GM21381 (cell line): ENCODE results near the gene FRS2.
"Not testable (repeated sequence)": the region's sequence is repeated elsewhere in the genome, so short reads cannot be mapped to it uniquely, and the experiment has no call there.

Source experiments
- ATAC-seq: cut with Tn5 transposase; IDR thresholded peaks from one replicate; pipeline ENCODE4 v1.9.1; 2021; ENCODE audit warnings: mild to moderate bottlenecking, moderate library complexity; ENCODE audit not compliant: unreplicated experiment

Gene FRS2

DNA sequence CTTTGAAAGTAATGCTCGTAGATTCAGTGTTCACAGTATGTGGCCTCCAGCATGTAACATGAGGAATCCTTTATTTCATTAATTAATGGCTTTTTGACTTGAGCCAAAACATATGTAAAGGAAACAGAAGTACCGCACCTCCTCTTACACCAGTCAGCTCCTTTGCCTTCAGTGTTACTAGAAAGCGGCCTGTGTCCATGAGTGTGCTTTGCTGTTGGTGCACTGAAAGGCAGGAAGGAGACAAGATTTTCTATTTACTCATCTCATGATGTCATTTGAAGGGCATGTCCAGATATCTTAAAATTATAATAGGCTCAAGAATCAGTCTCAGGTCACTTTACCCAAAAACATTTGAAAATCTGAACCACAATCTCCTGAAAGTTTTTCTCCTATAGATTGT is 105.2 kb downstream of the FRS2 start:
- no peak for ATAC-seq

GRCh38 chr12:69578283-69578682 is 108.1 kb downstream of the FRS2 start:
- ATAC-seq, result no peak

GRCh38 chr12:69579029-69579428 is 108.8 kb downstream of the FRS2 start:
- no peak for ATAC-seq

DNA sequence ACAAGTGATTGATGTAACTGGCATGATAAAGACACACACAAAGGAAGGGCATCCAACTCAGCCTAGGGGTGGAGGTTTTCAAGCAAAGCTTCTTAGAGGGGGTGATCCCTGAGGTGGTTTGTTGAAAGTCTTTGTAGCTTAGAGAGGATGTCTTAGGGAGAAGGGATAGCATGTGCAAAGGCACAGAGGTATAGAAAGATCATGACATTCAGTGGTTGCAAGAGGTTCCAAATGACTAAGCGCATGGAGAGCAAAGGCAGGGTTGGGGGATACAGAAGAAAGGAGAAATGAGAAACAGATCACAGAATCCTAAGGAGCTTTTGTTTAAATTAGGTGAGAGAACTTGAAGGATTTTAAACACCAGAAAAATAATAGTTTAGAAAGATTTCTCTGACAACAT is 109.9 kb downstream of the FRS2 start:
- ATAC-seq, result no peak

DNA sequence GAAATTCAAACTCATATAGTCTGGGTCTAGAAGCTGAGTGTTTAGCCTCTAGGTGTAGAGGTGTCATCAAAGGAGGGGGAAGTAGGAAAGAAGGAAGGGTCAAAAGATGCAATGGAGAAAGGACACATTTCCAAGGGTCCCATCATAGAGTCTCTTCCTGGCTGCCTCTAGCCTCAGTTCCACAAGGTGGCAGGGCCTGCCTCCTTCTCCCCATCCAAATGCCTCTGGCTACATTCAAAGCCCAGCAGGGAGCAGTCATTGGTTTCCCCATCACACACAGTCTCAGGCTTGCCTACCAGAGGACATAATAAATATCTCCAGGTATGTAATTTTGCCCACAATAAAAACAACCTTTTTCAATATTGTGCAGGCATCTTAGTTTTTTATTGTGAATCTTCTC is 113.0 kb downstream of the FRS2 start:
- ATAC-seq, result no peak

- peak; percentile 97 for ATAC-seq
Observed at GRCh38 chr12:69585189-69586062, 115.2 kb downstream of the FRS2 start, which contains the start of gene CCT2. Gene CCT2 (plus strand): TSS chr12:69585459. CDS start chr12:69585522, 63 bp downstream.

DNA sequence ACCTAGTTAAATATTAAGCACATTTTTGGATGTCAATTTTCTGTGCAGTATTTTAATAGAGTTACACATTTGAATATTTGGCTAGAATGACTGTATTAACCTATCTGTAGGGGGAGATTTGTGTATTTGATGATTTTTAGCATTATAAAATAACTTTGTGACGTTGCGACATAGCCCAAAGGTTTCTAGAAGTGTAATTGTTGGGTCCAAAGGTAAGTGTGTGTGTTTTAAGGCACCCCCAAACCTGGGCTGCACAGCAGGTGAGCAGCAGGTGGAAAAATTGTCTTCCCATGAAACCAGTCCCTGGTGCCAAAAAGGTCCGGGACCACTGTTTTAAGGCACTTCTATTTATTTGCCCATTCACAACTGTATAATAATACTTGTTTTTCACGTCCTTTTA is 118.3 kb downstream of the FRS2 start:
- ATAC-seq, result no peak

DNA sequence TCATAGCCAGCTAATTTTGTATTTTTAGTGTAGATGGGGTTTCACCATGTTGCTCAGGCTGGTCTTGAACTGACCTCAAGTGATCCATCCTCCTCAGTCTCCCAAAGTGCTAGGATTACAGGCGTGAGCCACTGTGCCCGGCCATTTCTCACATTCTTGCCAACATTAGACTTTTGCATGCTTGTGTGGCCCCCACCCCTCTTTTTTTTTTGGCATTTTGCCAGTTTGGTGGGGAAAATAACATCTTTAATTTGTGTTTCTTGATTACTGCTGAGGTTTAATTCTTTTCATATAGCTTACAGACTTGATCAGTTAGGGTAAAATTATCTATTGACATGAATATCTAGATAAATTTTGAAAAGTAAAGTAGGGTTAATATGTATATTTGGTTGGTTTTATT is 118.9 kb downstream of the FRS2 start:
- no peak for ATAC-seq

DNA sequence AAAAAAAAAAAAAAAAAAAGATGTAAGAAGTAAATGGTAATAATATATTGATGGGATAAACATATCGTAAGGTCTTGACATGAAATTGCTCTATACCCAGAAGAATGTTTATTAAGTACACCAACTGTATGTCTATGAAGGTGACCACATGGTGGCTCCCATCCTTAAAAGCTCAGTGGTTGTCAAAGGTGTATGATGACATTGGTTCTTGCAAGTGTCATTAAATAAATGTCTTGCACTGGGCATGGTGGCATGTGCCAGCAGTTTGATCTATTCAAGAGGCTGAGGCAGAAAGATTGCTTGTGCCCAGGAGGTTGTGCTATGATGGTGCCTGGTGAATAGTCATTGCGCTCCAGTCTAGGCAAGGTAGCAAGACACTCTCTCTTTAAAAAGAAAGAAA is 125.5 kb downstream of the FRS2 start:
- ATAC-seq, result no peak

DNA sequence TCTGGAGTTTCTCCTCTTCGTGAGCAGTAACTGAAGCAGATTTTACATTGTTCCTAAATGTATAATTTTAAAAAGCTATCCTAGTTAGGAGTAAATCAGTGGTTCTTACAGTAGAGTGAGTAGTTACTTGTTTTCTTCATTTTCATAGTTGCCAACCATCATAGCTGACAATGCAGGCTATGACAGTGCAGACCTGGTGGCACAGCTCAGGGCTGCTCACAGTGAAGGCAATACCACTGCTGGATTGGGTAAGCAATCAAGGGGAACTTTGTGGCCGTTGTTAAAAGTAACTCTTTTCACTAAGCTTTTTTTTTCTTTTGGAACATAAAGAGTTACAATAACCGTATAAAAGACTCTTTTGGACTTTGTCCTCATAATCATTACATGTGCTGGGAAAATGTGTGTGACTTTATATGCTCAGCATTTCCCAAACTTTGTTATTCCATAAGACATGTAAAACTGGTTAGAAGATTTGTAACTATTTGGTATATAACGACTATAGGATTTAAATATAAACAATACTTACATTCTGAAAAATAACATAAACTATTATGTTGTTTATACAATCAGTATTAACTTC is 128.1 kb downstream of the FRS2 start:
- ATAC-seq, result no peak

DNA sequence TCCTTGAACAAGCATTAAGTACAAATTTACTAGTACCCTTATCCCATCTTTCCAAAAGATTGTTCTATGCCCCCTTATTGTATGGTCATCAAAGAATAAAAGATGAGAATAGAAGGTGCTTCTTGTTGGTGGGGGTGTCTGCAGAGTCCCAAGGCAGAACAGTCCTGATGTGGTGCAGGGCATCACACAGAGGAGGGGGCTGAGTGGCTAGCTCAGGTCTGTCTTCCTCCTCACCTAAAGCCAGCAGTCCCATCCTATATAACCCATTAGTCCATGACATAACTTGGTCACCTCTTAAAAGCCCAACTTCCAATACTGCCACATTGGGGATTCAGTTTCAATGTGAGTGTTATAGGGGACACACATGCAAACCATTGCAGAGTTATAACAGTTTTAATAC is 130.6 kb downstream of the FRS2 start:
- no peak for ATAC-seq

DNA sequence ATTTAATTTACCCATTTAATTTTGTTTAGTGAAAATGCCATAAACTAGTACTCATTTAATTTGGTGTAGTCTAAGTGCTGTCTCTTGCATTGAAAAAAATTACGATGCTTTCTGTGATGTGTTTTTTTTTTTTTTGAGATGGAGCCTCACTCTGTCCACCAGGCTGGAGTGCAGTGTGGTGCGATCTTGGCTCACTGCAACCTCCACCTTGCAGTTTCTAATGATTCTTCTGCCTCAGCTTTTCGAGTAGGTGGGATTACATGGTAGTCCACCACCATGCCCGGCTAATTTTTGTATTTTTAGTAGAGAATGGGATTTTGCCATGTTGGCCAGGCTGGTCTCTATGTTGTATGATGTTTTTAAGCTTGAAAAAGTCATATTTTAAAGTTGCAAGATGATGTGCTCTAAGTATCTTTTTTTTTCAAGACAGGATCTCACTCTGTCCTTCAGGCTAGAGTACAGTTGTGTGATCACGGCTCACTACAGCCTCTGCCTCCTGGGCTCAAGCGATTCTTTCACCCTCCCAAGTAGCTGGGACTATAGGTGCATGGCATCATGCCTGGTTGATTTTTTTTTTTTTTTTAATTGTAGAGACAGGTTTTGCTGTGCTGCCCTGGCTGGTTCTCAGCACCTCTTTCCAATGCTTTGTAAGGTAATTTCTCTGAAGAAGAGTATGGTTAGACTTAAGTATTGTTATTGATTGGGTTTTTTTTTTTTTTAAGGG is 131.9 kb downstream of the FRS2 start:
- ATAC-seq, result no peak

- no peak for ATAC-seq
Observed at GRCh38 chr12:69602954-69603353, 132.8 kb downstream of the FRS2 start.

DNA sequence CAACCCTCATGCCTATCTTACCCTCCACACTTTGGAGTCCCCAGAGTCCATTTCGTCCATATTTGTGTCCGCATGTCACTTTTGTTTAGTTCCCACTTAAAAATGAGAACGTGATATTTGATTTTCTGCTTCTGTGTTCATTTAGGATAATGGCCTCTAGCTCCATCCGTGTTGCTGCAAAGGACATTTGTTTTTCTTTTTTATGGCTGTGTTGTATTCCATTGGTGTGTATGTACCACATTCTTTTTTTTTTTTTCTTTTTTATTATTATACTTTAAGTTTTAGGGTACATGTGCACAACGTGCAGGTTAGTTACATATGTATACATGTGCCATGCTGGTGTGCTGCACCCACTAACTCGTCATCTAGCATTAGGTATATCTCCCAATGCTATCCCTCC is 133.4 kb downstream of the FRS2 start:
- ATAC-seq, result not testable (repeated sequence)

DNA sequence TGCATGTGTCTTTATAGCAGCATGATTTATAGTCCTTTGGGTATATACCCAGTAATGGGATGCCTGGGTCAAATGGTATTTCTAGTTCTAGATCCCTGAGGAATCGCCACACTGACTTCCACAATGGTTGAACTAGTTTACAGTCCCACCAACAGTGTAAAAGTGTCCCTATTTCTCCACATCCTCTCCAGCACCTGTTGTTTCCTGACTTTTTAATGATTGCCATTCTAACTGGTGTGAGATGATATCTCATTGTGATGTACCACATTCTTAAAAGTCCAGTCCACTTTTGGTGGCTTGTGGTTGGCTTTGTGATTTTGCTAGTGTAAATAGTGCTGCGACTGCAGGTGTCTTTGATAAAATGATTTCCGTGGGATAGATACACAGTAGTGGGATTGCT is 134.1 kb downstream of the FRS2 start:
- not testable (repeated sequence) for ATAC-seq

DNA sequence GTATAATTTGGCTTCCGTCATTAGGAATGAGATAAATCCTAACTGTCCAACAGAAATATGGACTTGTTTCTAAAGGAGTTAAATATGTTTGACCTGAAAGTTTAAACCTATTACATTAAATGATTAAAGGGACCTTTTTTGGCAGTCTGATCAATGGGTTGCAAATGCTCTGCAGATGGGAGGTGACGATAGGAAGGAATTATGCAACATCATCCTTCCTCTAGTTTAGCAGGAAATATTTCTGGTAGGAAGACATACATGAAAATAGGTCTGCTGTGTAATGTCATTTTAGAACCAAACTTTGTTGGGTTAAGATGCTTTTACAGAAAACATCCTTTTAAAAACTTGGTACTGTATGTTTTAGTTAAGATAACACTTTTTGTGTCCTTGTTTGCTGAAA is 137.9 kb downstream of the FRS2 start:
- no peak for ATAC-seq

- no peak for ATAC-seq
Observed at GRCh38 chr12:69610126-69610525, 139.9 kb downstream of the FRS2 start.

- no peak for ATAC-seq
Observed at GRCh38 chr12:69610729-69611128, 140.5 kb downstream of the FRS2 start, which contains the start of gene LRRC10. Gene LRRC10 (minus strand): TSS chr12:69610907. CDS start chr12:69610838, 69 bp downstream.

DNA sequence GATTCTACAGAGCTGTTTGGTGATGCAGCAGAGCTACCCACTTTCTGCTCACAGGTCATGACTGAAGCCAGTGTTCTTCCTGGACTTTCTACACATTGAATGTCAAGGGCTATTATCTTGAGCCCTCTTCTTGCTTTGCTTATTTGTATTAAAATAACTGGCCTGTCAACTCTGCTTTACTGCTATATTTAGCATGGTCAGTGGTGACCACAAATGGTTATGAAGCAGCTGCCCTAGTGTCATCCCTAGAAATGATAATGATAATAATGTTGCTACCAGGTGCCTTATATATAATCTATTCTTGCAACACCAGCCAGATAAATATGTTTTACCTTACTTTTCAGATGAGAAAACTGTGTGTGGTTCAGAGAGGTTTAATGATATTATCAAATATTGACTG is 143.2 kb downstream of the FRS2 start:
- ATAC-seq, result no peak

- ATAC-seq, result no peak
Observed at GRCh38 chr12:69616025-69616424, 145.8 kb downstream of the FRS2 start.

DNA sequence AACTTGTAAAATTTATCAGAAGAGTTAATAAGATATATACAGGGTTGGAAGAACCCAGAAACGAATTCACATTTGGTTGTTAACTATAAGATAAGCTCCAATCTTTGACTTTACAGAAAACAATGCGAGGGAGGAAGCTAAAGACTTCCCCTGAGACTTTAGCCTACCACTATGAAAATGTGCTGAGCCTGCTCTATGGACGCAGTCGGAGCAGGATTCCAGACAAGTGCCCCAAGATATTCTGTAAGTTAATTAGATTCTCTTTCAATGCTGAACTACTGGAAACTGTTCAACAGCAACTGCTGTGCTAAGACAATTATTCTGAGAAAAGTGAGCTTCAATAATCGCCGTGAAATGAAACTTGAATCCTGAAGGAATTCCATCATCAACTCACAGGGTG is 148.9 kb downstream of the FRS2 start:
- ATAC-seq, result no peak

- no peak for ATAC-seq
Observed at GRCh38 chr12:69620077-69620476, 149.9 kb downstream of the FRS2 start.
